Skeletal muscle satellite cell (primary cell): ENCODE data around the gene TMEM30A.
A peak's percentile ranks its signal among the peaks of the same experiment; 100 is the strongest.

Experiments
- H3K27me3 ChIP-seq: 2 replicates; pipeline ENCODE4 v1.7.0; 2013; ENCODE audit warnings: low read length; ENCODE audit not compliant: control insufficient read depth, insufficient read depth
- H3K36me3 ChIP-seq: 2 replicates; pipeline ENCODE4 v1.7.0; 2013; ENCODE audit warnings: mild to moderate bottlenecking, control low read depth, low read length; ENCODE audit not compliant: insufficient read depth
- H3K4me1 ChIP-seq: 2 replicates; pipeline ENCODE4 v1.7.0; 2013; ENCODE audit warnings: low read length; ENCODE audit not compliant: control insufficient read depth, insufficient read depth
- H3K4me2 ChIP-seq: 2 replicates; pipeline ENCODE4 v1.7.0; 2013; ENCODE audit warnings: mild to moderate bottlenecking, low read length
- H3K4me3 ChIP-seq: 2 replicates; pipeline ENCODE4 v1.7.0; 2013; ENCODE audit warnings: low read length
- H3K9ac ChIP-seq: 2 replicates; pipeline ENCODE4 v1.7.0; 2013; ENCODE audit warnings: mild to moderate bottlenecking, low read depth, low read length, moderate library complexity
- H3K9me3 ChIP-seq: replicated peaks from 2 replicates; pipeline ENCODE4 v1.7.0; 2013; ENCODE audit warnings: mild to moderate bottlenecking, control low read depth, low read length

The TMEM30A gene

DNA sequence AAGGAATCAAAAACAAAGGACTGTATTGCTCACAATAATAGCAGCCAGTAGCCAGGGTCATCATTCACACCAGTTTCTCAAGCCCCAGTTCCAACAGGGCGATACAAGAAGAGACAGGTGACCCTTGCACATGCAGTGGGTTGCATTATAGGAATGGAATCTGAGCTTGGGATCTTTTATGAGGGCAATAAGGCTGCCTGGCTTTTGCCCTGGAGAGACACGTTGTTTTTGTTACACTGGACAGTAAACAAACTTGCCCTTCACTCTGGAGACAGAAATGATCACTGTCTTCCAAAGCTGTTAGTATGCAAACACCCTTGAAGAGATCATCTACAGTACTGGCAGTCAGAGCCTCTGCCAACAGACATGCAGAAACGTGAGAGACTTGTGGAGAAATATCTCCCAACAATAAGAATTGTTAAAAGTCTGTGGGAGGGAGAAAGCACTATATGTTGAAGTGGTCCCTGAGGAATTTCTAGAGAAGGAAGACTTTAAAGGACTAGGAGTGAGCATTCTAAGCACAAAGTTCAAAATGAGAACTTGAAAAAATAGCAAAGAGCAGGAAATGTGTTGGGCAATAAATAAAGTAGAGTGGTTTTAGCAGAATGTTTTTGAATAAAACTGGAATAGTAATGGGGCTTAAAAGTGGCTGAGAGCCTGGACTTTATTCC lies 72.5 kb downstream of the TMEM30A start:
- no peaks in the 10 kb centered on the region for H3K27me3 ChIP-seq

DNA sequence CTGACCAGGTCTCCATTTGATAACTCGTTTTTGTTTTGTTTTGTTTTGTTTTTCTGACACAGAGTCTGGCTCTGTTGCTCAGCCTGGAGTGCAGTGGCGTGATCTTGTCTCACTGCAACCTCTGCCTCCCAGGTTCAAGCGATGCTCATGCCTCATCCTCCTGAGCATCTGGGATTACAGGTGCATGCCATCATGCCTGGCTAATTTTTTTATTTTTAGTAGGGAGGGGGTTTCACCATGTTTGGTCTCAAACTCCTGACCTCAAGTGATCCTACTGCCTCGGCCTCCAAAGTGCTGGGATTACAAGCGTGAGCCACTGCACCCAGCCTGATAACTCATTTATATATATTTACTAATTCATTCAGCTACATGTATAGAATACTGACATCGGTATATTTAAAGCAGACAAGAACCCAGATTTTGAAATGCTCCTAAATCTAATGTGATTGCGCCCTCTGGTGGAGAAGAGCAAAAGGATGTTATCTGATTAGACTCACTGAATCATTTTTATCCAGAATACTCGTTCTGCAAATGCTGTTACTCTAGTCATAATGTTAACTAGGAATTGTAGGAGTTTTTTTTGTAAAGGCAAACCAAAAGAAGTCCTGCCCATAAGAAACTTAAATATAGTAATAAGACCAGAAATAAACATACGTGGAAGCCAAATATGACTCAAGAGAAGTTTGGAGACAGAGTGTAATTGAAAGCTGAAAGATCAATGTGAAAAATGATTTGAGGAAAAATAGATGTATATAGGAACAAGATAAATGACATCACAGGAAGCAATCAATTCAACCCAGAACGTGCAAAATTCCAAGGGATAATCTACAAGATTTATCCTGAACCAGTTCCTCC lies 73.5 kb downstream of the TMEM30A start:
- H3K27me3 ChIP-seq = no peaks in the 10 kb centered on the region
- H3K9ac ChIP-seq = no peak overlapping the region
- H3K36me3 ChIP-seq = no peaks in the 10 kb centered on the region
- H3K4me3 ChIP-seq = no peak overlapping the region
- H3K4me2 ChIP-seq = no peak overlapping the region
- peaks cover 10% of the 10 kb centered on the region for H3K4me1 ChIP-seq
- no peaks in the 10 kb centered on the region for H3K9me3 ChIP-seq

More for the DNA sequence above, 72.5 kb downstream of the TMEM30A start:
- Histone ChIP-seq H3K4me2 (no peak overlapping the region), H3K9me3 (no peaks in the 10 kb centered on the region), H3K36me3 (no peaks in the 10 kb centered on the region), H3K9ac (no peak overlapping the region), H3K4me1 (peaks cover 14% of the 10 kb centered on the region), H3K4me3 (no peak overlapping the region)

DNA sequence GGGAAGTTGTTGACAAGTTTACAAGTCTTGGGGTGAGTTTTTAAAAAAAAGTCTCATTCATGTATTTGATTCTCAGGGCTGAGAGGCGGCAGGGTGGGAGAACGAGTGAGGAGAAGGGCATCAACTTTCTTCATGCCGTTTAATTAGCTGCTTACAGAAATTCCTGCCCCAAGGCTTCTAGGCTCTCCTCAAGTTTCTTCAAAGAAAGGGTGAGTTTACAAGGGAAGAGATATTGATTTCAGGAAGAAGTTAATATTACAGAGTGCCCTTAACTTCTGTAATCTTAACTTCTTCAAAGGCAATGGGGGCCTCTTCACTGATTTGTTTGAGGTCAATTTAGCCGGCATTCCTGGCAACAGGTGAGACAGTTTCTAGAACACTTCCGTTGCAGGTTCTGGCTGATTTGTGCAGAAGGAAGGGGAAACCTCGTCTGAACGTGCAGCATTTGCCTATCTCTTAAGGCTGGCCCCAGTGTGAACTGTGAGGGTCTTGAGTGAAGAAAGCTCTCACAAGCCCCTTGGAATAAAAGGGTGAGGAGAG lies 75.3 kb downstream of the TMEM30A start:
- Histone ChIP-seq H3K36me3 (no peaks in the 10 kb centered on the region), H3K27me3 (no peaks in the 10 kb centered on the region), H3K9me3 (no peaks in the 10 kb centered on the region), H3K4me2 (no peak overlapping the region), H3K9ac (no peak overlapping the region), H3K4me1 (peaks cover 10% of the 10 kb centered on the region), H3K4me3 (no peak overlapping the region)

DNA sequence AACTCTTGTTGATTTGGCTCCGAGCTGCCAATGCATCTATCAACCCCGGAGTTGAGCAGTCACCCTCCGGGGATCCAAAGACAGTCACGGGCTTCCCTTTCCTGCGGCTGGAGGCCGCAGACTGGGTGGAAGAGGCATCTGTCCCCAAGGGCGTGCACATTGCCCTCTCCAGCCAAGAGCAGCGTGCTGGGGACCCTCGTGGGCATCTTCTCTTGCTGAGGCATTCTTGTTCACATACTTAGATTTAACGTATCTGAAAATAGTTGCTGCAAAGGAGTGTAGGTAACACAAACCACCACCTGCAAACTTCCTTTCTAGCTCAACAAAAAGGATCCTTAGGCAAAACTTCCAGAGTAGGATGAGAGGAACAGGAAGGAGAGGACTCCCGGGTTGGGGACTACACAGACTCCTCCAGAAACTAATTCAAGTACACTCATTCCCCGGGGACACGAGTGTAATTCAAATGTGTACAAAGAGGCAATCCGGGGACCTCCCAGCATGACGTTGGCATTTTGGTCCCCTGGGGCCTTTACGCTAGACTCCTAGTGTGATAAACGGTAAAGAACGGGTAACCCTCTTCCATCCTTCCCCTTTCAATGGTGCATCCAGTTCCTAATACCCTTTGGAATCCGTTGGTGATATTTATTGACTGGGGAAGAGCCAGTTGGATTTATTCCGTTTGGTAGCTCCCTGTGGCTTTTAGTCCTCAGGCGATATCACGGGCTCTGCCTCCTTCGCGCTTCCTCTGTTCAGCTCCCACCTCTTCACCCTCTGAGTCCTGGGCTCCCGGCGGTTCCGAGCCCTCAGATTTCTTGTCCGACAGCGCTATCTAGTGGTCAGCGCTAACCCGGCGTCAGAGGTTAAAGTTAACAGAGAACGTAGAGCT lies 76.1 kb downstream of the TMEM30A start:
- peak overlapping the region; percentile 54 for H3K4me3 ChIP-seq
- H3K27me3 ChIP-seq = no peaks in the 10 kb centered on the region
- peak overlapping the region; percentile 74 for H3K4me2 ChIP-seq
- no peaks in the 10 kb centered on the region for H3K36me3 ChIP-seq
- H3K9me3 ChIP-seq = no peaks in the 10 kb centered on the region
- H3K4me1 ChIP-seq = peaks cover 16% of the 10 kb centered on the region
- H3K9ac ChIP-seq = no peak overlapping the region

DNA sequence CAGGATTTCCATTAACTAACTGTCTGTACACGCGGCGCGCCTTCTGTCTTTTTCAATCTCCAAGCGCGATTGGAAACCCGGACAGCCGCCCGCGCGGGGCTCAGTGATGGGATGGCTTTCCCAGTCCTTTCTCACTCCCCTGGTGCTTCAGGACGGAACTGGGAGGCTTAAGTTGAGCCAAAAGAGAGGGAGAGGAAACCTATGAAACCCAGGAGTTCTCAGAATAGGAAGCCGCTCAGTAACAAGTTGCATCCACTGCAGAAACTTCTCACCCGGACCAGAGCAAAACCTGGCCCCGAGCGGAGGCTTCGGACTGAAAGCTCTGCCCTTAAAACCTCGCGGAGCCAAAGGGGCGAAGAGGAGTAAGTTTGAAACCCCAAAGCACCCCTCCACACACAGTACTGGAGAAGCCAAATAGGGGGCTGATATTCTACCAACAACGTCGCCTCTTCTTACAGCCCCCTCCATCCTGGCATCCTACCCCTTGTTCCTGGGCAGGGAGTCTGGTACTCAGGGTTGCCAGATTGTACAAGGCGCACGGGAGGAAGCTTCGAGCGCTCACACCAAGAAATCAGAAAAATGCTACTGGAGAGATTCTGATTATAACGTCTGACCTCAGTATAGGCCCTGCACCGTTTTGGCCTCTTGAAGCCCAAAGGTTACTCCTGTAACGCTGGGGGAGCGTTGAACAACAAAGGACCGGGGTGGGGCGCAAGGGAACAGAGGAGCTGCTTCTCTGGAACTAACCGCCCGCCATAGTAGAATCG lies 77.8 kb downstream of the TMEM30A start:
- Histone ChIP-seq H3K4me1 (peaks cover 16% of the 10 kb centered on the region), H3K9me3 (no peaks in the 10 kb centered on the region), H3K9ac (peak overlapping the region; percentile 97), H3K4me3 (peak overlapping the region; percentile 98), H3K4me2 (peak overlapping the region; percentile 89), H3K27me3 (no peaks in the 10 kb centered on the region), H3K36me3 (no peaks in the 10 kb centered on the region)

DNA sequence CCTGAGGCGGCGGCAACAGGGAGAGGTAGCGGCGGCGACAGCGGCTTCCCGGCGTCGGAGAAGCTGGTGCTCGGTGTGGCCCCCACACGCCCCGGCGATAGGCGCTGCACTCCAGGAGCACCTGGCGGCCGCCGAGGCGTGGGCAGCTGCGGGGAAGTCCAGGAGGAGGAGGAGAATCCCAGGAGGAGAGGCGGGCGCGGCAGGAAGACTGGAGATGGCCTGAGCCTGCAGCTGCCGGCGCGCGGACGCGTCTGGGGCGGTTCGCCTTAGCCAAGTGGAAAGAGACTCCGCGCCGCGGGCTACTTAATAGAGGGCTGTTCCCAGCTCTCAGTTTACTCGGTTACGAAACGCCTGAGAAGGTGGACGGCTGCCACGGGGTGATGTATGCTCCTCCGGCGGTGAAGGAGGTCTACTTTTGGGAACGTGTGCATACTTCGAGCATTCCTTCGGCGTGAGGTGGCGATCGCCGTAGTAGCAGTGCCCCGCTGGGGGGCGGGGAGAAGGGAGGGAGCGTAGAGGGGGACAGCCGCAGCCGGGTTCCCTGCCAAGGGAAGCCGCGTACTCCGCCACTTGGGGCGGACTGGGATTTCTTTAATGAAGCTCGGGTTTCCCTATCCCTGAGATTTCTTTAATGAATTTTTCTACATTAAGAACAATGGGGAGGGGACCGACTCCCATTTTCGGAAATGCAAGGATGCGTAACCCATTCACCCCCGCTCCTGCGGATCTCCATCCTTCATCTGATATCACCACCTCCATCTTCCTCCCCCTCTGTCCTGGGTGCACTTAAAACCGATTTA lies 78.6 kb downstream of the TMEM30A start, which contains the start of gene COL12A1:
Gene COL12A1 (minus strand): TSS at position 278 of the 800 bp plus-strand sequence. CDS start 3,261 bp downstream, outside the sequence.
- Histone ChIP-seq H3K36me3 (no peaks in the 10 kb centered on the region), H3K9ac (peak within 1 kb of the TSS; percentile 97), H3K4me3 (peak within 1 kb of the TSS; percentile 98), H3K27me3 (no peaks in the 10 kb centered on the region), H3K4me1 (peaks cover 16% of the 10 kb centered on the region), H3K4me2 (peak within 1 kb of the TSS; percentile 89), H3K9me3 (no peaks in the 10 kb centered on the region)

DNA sequence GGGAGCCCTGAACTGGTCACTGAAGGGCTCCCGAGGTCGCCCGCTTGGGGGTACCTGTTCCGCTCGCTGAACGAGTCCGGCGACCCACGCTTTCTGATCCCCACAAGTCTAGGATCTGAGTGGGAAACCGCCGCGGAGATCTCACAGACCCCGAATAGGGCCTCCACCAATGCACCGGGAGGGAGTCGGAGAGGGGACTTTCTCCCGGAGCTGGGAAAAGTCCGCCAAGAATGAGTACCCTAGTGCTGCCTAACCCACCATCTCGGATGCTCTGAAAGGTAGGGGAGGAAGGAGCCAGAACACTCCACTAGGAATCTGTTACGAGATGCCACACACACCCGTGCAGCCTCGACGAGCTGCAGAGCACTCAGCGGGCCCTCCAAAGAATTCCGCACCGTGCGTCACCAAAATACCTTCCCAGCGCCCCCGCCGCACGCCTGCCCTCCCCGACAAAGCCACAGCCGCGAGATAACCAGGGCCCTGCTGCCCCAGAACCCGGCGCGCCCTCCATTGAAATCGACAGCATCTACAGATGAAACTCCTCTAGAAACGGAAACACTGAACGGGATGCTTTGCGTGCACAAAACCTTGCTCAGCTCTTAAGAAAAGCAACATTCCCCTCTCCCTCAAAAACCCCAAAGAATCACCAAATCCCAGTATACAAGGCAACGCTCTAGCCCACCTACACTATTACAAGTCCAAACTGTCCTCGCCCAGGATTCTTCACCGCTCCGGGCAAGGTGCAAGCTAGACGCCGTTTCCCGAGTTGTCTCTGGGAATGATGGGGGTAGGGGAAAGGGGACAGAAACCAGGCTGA lies 79.4 kb downstream of the TMEM30A start:
- H3K9me3 ChIP-seq = no peaks in the 10 kb centered on the region
- peak overlapping the region; percentile 97 for H3K9ac ChIP-seq
- peaks cover 17% of the 10 kb centered on the region for H3K4me1 ChIP-seq
- H3K27me3 ChIP-seq = no peaks in the 10 kb centered on the region
- H3K4me2 ChIP-seq = peak overlapping the region; percentile 89
- H3K4me3 ChIP-seq = peak overlapping the region; percentile 98
- no peaks in the 10 kb centered on the region for H3K36me3 ChIP-seq

DNA sequence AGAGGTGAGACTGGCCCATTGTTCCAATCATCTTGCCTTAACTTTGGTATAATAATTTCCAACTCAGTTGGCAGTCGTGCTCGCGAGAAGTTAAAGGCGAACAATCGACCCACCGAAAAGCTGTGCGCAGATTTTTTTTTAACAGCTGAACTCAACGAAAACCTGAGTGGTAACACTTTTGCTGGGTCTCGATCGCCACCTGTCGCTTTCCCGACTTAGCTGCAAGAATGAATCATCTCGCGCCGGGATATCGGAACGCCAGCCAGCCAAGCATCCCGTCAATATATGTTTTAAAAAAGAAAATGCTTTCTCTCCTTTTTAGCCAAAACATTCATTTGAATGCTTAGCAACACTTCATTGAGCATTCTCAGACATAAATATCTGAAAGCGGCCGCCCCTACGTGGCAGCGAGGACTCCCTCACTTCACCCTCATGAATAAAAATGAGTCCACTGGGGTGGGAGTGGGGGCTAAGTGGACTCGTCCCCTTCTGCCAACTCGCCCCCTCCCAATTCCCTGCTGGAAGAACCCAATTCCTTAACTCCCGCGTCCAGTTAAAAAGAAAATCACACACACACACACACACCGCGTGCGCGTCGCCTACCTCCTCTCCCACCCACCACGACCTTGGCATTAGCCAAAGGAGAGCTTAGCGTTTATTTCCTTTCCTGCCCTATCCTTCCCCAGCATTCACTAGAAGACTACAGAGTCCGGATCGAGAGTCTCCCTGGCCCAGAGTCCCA lies 80.2 kb downstream of the TMEM30A start:
- Histone ChIP-seq H3K9me3 (no peaks in the 10 kb centered on the region), H3K4me3 (peak overlapping the region; percentile 98), H3K4me1 (peaks cover 23% of the 10 kb centered on the region), H3K4me2 (peak overlapping the region; percentile 89), H3K36me3 (no peaks in the 10 kb centered on the region), H3K9ac (peak overlapping the region; percentile 97), H3K27me3 (no peaks in the 10 kb centered on the region)

DNA sequence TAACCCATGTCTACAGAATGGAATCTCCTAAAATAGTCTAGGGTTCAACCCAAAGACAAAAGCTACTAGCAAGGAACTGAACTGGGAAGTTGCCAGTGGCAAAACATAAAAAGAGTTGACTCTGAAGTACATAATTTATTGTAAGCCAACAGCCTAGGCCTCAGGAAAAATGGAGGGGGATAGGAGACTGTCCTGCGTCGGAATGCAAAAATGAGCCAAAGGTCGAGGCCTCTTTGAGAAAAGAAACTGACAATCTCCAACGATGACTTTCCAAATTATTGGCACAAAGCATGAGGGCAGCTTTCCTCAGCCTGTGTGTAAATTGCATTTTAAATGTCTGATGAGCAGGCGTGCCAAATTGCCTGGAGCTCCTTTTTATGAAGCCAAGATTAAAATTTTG lies 80.9 kb downstream of the TMEM30A start:
- Histone ChIP-seq H3K4me1 (peaks cover 22% of the 10 kb centered on the region), H3K27me3 (no peaks in the 10 kb centered on the region), H3K4me3 (peak overlapping the region; percentile 98), H3K36me3 (no peaks in the 10 kb centered on the region), H3K9ac (peak overlapping the region; percentile 97), H3K9me3 (no peaks in the 10 kb centered on the region), H3K4me2 (peak overlapping the region; percentile 89)
